ENCODE measurements around the gene KRT17. TPM values are rescaled to one million over a fixed set of nuclear protein-coding genes. Genes with fewer than 3 reads are reported as not detected.
A peak's percentile ranks its signal among the peaks of the same experiment; 100 is the strongest.

Gene KRT17
- total and polyA plus RNA-seq, 9 of the 15 experiments (the other 6 are each of a cell fraction or from before 2014, with no cell fraction given) = 0.23 to 0.25 TPM; not detected in 7

DNA sequence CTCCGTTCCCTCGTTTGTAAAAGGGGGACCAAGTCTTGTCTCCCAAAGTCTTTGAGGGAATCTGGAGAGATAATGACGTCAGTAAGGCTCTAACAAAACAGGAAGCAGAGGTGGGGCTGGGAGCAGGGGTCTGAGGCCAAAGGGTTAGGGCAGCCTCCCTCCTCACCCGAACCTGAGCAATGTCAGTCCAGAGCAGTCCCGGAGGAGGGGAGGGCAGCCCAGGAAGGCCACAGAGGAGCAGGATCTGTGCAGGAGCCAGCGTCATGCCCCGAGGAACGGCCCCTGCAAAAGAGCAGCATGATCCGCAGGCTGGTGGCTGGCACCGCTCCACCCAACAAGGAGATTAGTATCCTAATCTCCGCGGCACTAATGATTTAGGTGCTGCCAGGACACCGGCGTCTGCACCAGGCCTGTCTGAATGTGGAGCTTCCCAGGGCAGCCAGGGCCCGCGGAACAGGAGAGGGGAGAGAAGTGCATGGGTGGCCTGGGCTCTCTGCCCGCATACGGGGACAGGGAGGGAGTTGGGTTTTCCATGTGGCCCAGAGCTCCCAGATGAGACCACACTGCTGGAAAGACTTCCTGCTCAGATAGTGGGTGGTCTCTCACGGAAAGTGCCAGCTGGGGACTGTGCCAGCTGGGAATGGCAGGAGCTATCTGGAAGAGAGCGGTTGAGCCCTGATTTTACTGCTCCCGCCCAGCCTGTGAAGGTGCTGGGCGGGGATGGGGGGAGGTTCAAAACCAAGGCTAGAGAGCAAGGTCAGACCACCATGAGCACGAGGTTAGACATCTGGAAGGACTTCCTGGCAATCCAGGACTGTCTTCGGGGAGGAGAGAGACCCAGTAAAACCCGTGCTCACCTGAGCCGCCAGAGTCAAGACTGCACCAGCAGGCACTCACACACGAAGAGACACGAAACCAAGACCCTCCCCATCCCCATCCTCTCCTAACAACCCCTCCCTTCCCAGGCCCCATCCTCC lies 11.0 kb upstream of the KRT17 start (continued):
- no peak for TF ChIP-seq ZNF740 (CRISPR knock-in tag; IDR thresholded peaks at IDR 0.05)
- no peak for TF ChIP-seq ZNF740 (tag; IDR thresholded peaks at IDR 0.05)
- TF ChIP-seq NFE2L1 (tag; IDR thresholded peaks at IDR 0.05; ENCODE audit: borderline replicate concordance, low read depth) = no peak
- TF ChIP-seq ZNF77 (CRISPR knock-in tag; IDR thresholded peaks at IDR 0.05) = no peak
- TF ChIP-seq POU5F1 (IDR thresholded peaks at IDR 0.05; ENCODE audit: borderline replicate concordance, low read depth, low read length, partially characterized antibody) = no peak
- no peak for TF ChIP-seq HIVEP1 (CRISPR knock-in tag; IDR thresholded peaks at IDR 0.05)
- TF ChIP-seq NONO (IDR thresholded peaks at IDR 0.05; ENCODE audit: low read depth in 2 of 2, low read length in 1 of 2) = no peak
- TF ChIP-seq MCM3 (IDR thresholded peaks at IDR 0.05) = no peak

GRCh38 chr17:41634639-41635038 lies 10.3 kb upstream of the KRT17 start:
- TF ChIP-seq KLF10 (CRISPR knock-in tag; IDR thresholded peaks at IDR 0.05) = no peak
- TF ChIP-seq, protein P1, sequence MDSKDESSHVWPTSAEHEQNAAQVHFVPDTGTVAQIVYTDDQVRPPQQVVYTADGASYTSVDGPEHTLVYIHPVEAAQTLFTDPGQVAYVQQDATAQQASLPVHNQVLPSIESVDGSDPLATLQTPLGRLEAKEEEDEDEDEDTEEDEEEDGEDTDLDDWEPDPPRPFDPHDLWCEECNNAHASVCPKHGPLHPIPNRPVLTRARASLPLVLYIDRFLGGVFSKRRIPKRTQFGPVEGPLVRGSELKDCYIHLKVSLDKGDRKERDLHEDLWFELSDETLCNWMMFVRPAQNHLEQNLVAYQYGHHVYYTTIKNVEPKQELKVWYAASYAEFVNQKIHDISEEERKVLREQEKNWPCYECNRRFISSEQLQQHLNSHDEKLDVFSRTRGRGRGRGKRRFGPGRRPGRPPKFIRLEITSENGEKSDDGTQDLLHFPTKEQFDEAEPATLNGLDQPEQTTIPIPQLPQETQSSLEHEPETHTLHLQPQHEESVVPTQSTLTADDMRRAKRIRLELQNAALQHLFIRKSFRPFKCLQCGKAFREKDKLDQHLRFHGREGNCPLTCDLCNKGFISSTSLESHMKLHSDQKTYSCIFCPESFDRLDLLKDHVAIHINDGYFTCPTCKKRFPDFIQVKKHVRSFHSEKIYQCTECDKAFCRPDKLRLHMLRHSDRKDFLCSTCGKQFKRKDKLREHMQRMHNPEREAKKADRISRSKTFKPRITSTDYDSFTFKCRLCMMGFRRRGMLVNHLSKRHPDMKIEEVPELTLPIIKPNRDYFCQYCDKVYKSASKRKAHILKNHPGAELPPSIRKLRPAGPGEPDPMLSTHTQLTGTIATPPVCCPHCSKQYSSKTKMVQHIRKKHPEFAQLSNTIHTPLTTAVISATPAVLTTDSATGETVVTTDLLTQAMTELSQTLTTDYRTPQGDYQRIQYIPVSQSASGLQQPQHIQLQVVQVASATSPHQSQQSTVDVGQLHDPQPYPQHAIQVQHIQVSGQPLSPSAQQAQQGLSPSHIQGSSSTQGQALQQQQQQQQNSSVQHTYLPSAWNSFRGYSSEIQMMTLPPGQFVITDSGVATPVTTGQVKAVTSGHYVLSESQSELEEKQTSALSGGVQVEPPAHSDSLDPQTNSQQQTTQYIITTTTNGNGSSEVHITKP (IDR thresholded peaks at IDR 0.05; ENCODE audit: partially characterized antibody) = peak; percentile 45
- POLR2A ChIA-PET = interaction anchor here (2.0 kb wide), 1 partner anchor 54 kb away, joined by 6 read pairs; the partner anchor contains the start of gene EIF1
- Histone ChIP-seq H3K27ac (ENCODE audit: extremely low read depth, low read depth, low read length) (no peak overlapping the region), H3K36me3 (ENCODE audit: control insufficient read depth, insufficient read depth, low read length) (no peaks in the 10 kb centered on the region), H3K79me2 (ENCODE audit: control insufficient read depth, insufficient read depth, low read length) (no peaks in the 10 kb centered on the region), H3K27me3 (ENCODE audit: control insufficient read depth in 2 of 2, insufficient read depth in 2 of 2, low read length in 2 of 2) (peaks cover 0 to 5% of the 10 kb centered on the region in 2 experiments; a peak in 2 of 5 replicates), H3K4me2 (ENCODE audit: insufficient read depth, low read length) (no peak overlapping the region), H2AFZ (ENCODE audit: low read depth, low read length) (peak overlapping the region; percentile 38), H3K9me1 (ENCODE audit: control insufficient read depth, insufficient read depth, low read length) (no peaks in the 10 kb centered on the region), H3K4me3 (no peak overlapping the region), H3K4me1 (replicated peaks in 1 of 2; ENCODE audit: control insufficient read depth in 2 of 2, insufficient read depth in 2 of 2, low read length in 2 of 2) (peaks cover 3 to 28% of the 10 kb centered on the region in 2 experiments; a peak in 3 of 5 replicates), H4K20me1 (replicated peaks; ENCODE audit: control insufficient read depth, insufficient read depth, low read length) (peaks cover 5% of the 10 kb centered on the region; the same call in 1 of the 2 replicates), H3K9me3 (replicated peaks; ENCODE audit: control insufficient read depth, insufficient read depth, low read depth, low read length) (no peaks in the 10 kb centered on the region), H3K9ac (ENCODE audit: insufficient read depth in 1 of 2, low read depth in 2 of 2, low read length in 2 of 2) (peak overlapping the region in 1 of 2 experiments; percentile 50; a peak in 1 of 4 replicates)
- no peak for DNase-seq (ENCODE audit: extremely low read depth in 1 of 4, low spot score in 3 of 4)
- CTCF ChIA-PET (ENCODE audit: low intra/inter-chr PET ratio) = no interaction called here
- intact Hi-C loops (cut with micrococcal nuclease) = no loop called here
- BruUV-seq (replicated peaks) = no TSS peak
- peak; percentile 39 for ATAC-seq
- in situ Hi-C loops (cut with MboI) = no loop called here
- WGBS (ENCODE audit: insufficient coverage, low coverage, missing lambda C conversion rate) = 18% methylated on average over 7 of the region's 7 CpGs
- FAIRE-seq = no peak
